HFFc6 (cell line): Measurements from ENCODE around the gene PLAGL2. TPM values are rescaled to one million over a fixed set of nuclear protein-coding genes. Genes with fewer than 3 reads are reported as not detected.

Experiments used
- DNase-seq: peaks from one replicate; pipeline ENCODE4 v3.0.0-alpha.2; 2018
- H3K27ac Mint-ChIP-seq: 2 replicates; pipeline ENCODE4 v1.8.0; 2020; ENCODE audit warnings: mild to moderate bottlenecking, mixed read lengths
- H3K27me3 Mint-ChIP-seq: 2 replicates; pipeline ENCODE4 v1.8.0; 2021; ENCODE audit warnings: mild to moderate bottlenecking, moderate library complexity, mixed read lengths; ENCODE audit not compliant: insufficient read depth
- H3K36me3 Mint-ChIP-seq: 2 replicates; pipeline ENCODE4 v1.8.0; 2021; ENCODE audit warnings: low read depth, mixed read lengths
- H3K4me1 Mint-ChIP-seq: 2 replicates; pipeline ENCODE4 v1.8.0; 2020; ENCODE audit warnings: low read depth, mixed read lengths
- H3K4me3 Mint-ChIP-seq: 2 replicates; pipeline ENCODE4 v1.8.0; 2020; ENCODE audit warnings: mild to moderate bottlenecking, moderate library complexity, mixed read lengths
- H3K9me3 Mint-ChIP-seq: 2 replicates; pipeline ENCODE4 v1.8.0; 2020; ENCODE audit warnings: mild to moderate bottlenecking, mixed read lengths
- CTCF ChIP-seq: fragments of 200-600 bp; sonication (generic); IDR thresholded peaks from 2 replicates; pipeline ENCODE4 v1.5.0; 2021; ENCODE audit warnings: antibody characterized with exemption, mild to moderate bottlenecking
- total RNA-seq, 6 experiments: library from RNA; stranded (reverse); fragmentation: NEBNext Ultra II Directional; extraction: Animal tissue kit (Norgen Biotek cat#: 25700); gene quantifications; 2 replicates in 1 of 6; 3 replicates in 5 of 6; pipeline ENCODE4 v1.2.3, GENCODE V29; 2021

Gene PLAGL2
- total RNA-seq, 6 experiments from 2014 or later, result 8.5 to 11.1 (median 9.5) TPM

GRCh38 chr20:32224463-32224862 is 16.9 kb upstream of the PLAGL2 start:
- no peak for DNase-seq
- no peak overlapping the region for H3K4me3 Mint-ChIP-seq
- no peaks in the 10 kb centered on the region for H3K27me3 Mint-ChIP-seq
- no peaks in the 10 kb centered on the region for H3K9me3 Mint-ChIP-seq
- H3K27ac Mint-ChIP-seq, result no peak overlapping the region
- no peaks in the 10 kb centered on the region for H3K4me1 Mint-ChIP-seq
- TF ChIP-seq CTCF, result no peak
- H3K36me3 Mint-ChIP-seq, result peaks cover 30% of the 10 kb centered on the region

GRCh38 chr20:32218156-32218900 is 10.8 kb upstream of the PLAGL2 start:
- Mint-ChIP-seq H3K27me3 (no peaks in the 10 kb centered on the region), H3K36me3 (peaks cover 31% of the 10 kb centered on the region; the same call in 1 of the 2 replicates), H3K27ac (no peak overlapping the region), H3K4me1 (no peaks in the 10 kb centered on the region), H3K4me3 (no peak overlapping the region), H3K9me3 (no peaks in the 10 kb centered on the region)
- DNase-seq, result no peak
- TF ChIP-seq CTCF, result no peak

GRCh38 chr20:32216179-32217142 is 8.9 kb upstream of the PLAGL2 start:
- H3K4me1 Mint-ChIP-seq, result peaks cover 5% of the 10 kb centered on the region; the same call in 1 of the 2 replicates
- H3K9me3 Mint-ChIP-seq, result no peaks in the 10 kb centered on the region
- peaks cover 36% of the 10 kb centered on the region for H3K36me3 Mint-ChIP-seq
- no peak for TF ChIP-seq CTCF
- H3K27me3 Mint-ChIP-seq, result no peaks in the 10 kb centered on the region
- no peak for DNase-seq
- H3K4me3 Mint-ChIP-seq, result no peak overlapping the region
- no peak overlapping the region for H3K27ac Mint-ChIP-seq

- Mint-ChIP-seq H3K27me3 (no peaks in the 10 kb centered on the region), H3K27ac (no peak overlapping the region), H3K9me3 (no peaks in the 10 kb centered on the region), H3K4me1 (peaks cover 9% of the 10 kb centered on the region), H3K4me3 (no peak overlapping the region), H3K36me3 (peaks cover 35% of the 10 kb centered on the region)
- DNase-seq, result no peak
- TF ChIP-seq CTCF, result no peak
Measured at GRCh38 chr20:32215729-32216128, 8.2 kb upstream of the PLAGL2 start.

GRCh38 chr20:32215147-32215546 is 7.6 kb upstream of the PLAGL2 start:
- H3K27ac Mint-ChIP-seq, result no peak overlapping the region

More at GRCh38 chr20:32215147-32215546, 7.6 kb upstream of the PLAGL2 start:
- Mint-ChIP-seq H3K4me3 (no peak overlapping the region), H3K9me3 (no peaks in the 10 kb centered on the region), H3K4me1 (peaks cover 15% of the 10 kb centered on the region), H3K27me3 (no peaks in the 10 kb centered on the region), H3K36me3 (peaks cover 37% of the 10 kb centered on the region)
- no peak for TF ChIP-seq CTCF
- no peak for DNase-seq
